ENCODE results near the gene ARHGEF2. TPM values are rescaled to one million over a fixed set of nuclear protein-coding genes. Genes with fewer than 3 reads are reported as not detected.

ARHGEF2 gene
- total RNA-seq, 2 experiments from 2014 or later: 135 to 148 TPM

DNA sequence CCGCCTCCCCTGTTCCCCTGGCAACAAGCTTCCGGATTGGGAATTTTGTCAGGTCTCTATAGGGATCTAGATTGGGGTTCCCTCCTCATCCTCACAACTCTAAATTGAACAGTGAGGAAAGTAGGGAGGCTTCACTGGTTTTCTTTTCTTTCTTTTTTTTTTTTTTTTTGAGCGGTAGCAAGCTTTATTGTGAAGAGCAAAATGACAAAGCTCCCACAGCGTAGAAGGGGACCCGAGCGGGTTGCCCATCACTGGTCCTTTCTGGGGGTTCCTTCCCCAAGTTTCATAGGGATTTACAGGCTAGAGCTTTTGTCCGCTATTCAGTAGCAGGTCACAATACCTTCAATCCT, 10.3 kb downstream of the ARHGEF2 start:
- H3K4me3 Mint-ChIP-seq: peak overlapping the region; percentile 60
- no peaks in the 10 kb centered on the region for H3K27me3 Mint-ChIP-seq
- H3K36me3 Mint-ChIP-seq: peaks cover 52% of the 10 kb centered on the region
- H3K4me1 Mint-ChIP-seq: peaks cover 68% of the 10 kb centered on the region
- no peaks in the 10 kb centered on the region for H3K9me3 Mint-ChIP-seq
- DNase-seq: no peak
- peak overlapping the region; percentile 85 for H3K27ac Mint-ChIP-seq

DNA sequence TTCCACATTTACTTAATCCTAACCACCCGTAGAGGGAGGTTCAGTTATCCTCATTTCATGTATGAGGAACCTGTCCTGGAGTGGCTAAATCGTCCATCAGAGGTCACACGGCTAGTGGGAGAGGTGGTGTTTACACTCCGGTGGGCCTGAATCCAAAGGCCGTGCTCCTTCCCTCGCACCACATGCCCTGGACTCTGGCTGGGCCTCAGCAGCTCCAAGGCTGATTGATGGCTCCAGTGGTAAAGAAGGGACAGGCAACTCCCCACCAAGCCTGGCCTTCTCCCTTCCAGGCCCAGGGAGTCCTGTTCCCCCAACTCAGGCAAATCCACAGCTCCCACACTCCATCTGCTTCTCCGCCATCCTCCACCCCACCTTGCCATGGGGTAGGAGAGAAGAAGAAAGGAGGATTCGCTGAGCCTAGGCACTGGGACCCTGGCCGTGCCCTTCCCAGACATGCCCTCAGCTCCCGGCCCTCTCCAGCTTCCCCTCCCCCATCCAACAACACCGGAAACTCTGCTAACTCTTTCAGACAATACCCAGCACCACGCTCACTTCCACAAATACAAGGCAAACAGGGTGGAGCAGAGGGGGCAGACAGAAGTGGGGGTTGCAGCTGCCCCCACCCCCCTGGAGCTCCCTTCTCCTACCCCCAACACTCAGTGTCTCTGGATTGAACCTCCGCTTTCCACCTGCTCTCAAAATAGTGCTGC, 10.9 kb downstream of the ARHGEF2 start:
- Mint-ChIP-seq H3K27me3 (no peaks in the 10 kb centered on the region), H3K27ac (peak overlapping the region; percentile 85), H3K4me3 (peak overlapping the region; percentile 60), H3K36me3 (peaks cover 52% of the 10 kb centered on the region), H3K9me3 (no peaks in the 10 kb centered on the region), H3K4me1 (peaks cover 65% of the 10 kb centered on the region)
- DNase-seq: no peak

- peak overlapping the region; percentile 85 for H3K27ac Mint-ChIP-seq
- H3K36me3 Mint-ChIP-seq: peaks cover 53% of the 10 kb centered on the region
- no peaks in the 10 kb centered on the region for H3K9me3 Mint-ChIP-seq
- peaks cover 59% of the 10 kb centered on the region for H3K4me1 Mint-ChIP-seq
- DNase-seq: no peak
- no peaks in the 10 kb centered on the region for H3K27me3 Mint-ChIP-seq
- H3K4me3 Mint-ChIP-seq: no peak overlapping the region
Measured at GRCh38 chr1:155966750-155967149, 11.6 kb downstream of the ARHGEF2 start.

GRCh38 chr1:155966135-155966534, 12.2 kb downstream of the ARHGEF2 start:
- H3K36me3 Mint-ChIP-seq: peaks cover 55% of the 10 kb centered on the region
- no peak for DNase-seq
- H3K9me3 Mint-ChIP-seq: no peaks in the 10 kb centered on the region
- no peaks in the 10 kb centered on the region for H3K27me3 Mint-ChIP-seq
- H3K4me3 Mint-ChIP-seq: no peak overlapping the region
- H3K4me1 Mint-ChIP-seq: peaks cover 58% of the 10 kb centered on the region
- peak overlapping the region; percentile 85 for H3K27ac Mint-ChIP-seq

GRCh38 chr1:155964193-155964592, 14.2 kb downstream of the ARHGEF2 start:
- H3K9me3 Mint-ChIP-seq: no peaks in the 10 kb centered on the region
- peaks cover 39% of the 10 kb centered on the region for H3K4me1 Mint-ChIP-seq
- no peak for DNase-seq
- no peak overlapping the region for H3K4me3 Mint-ChIP-seq
- no peaks in the 10 kb centered on the region for H3K27me3 Mint-ChIP-seq
- H3K27ac Mint-ChIP-seq: peak overlapping the region; percentile 25
- peaks cover 49% of the 10 kb centered on the region for H3K36me3 Mint-ChIP-seq

DNA sequence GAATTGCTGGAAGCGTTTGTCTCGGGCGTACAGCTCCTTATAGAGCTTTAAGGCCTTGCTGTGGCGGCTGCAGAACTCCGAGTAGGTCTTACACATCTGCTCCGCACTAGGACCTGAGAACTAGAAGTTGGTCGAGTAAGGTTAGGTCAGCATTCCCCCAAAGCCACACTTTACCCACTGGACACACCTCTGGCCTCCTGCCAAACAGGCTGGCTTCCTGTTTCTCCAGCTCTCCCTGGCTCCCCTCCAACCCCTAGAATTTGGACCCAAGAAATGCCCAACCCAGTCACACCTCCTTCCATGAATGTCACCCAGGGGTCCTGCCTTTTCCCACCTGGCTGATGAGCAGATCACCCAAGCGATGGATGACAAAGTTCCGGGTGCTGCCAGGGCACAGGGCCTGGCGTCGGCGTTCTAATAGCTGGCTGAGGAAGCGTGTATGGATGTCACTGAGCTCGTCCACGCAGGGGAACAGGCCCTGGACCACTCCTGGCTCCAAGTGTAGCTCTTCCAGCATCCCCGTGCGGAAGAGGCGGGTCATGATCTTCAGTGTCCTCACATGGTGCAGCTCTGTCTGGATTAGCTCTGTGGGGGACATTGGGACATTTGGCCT, 15.6 kb downstream of the ARHGEF2 start:
- peaks cover 43% of the 10 kb centered on the region for H3K36me3 Mint-ChIP-seq
- H3K4me3 Mint-ChIP-seq: no peak overlapping the region
- H3K27ac Mint-ChIP-seq: no peak overlapping the region

GRCh38 chr1:155961937-155962336, 16.4 kb downstream of the ARHGEF2 start:
- Mint-ChIP-seq H3K27me3 (no peaks in the 10 kb centered on the region), H3K9me3 (no peaks in the 10 kb centered on the region), H3K4me1 (peaks cover 22% of the 10 kb centered on the region), H3K36me3 (peaks cover 42% of the 10 kb centered on the region), H3K27ac (peak overlapping the region; percentile 34), H3K4me3 (no peak overlapping the region)
- DNase-seq: no peak

More for the DNA sequence above, 15.6 kb downstream of the ARHGEF2 start:
- no peaks in the 10 kb centered on the region for H3K27me3 Mint-ChIP-seq
- DNase-seq: no peak
- H3K4me1 Mint-ChIP-seq: peaks cover 27% of the 10 kb centered on the region
- H3K9me3 Mint-ChIP-seq: no peaks in the 10 kb centered on the region

DNA sequence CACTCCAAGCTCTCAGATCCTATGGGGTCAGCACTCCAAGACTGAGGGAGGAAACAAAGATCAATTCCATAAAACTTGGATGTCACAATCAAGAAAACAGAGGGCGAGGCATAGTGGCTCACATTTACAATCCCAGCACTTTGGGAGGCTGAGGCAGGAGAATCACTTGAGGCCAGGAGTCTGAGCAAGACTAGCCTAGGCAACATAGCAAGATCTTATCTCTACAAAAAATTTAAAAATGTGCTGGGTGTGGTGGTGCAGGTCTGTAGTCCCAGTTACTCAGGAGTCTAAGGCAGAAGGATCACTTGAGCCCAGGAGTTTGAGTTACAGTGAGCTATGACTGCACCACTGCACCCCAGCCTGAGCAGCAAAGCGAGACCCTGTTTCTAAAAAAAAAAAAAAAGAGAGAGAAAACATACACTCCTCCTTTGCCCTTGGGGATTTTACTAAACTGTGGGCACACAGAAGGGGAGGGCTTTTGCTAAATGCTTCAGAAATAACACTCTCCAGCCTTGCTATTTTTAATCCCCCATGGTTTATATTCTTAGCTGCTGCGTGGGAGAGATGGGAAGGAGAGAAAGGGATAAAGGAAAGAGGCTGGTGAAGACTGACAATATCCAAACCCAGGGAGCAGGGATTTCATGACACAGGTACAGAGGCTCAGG, 18.1 kb downstream of the ARHGEF2 start:
- Mint-ChIP-seq H3K36me3 (peaks cover 35% of the 10 kb centered on the region), H3K4me1 (peaks cover 15% of the 10 kb centered on the region), H3K27ac (peak overlapping the region; percentile 47), H3K9me3 (no peaks in the 10 kb centered on the region), H3K4me3 (no peak overlapping the region), H3K27me3 (no peaks in the 10 kb centered on the region)
- DNase-seq: no peak

- no peaks in the 10 kb centered on the region for H3K9me3 Mint-ChIP-seq
- H3K27me3 Mint-ChIP-seq: no peaks in the 10 kb centered on the region
- H3K4me3 Mint-ChIP-seq: no peak overlapping the region
- peak overlapping the region; percentile 10 for H3K27ac Mint-ChIP-seq
- H3K4me1 Mint-ChIP-seq: peaks cover 12% of the 10 kb centered on the region
- no peak for DNase-seq
- H3K36me3 Mint-ChIP-seq: peaks cover 41% of the 10 kb centered on the region
Measured at GRCh38 chr1:155957411-155957915, 20.9 kb downstream of the ARHGEF2 start.

DNA sequence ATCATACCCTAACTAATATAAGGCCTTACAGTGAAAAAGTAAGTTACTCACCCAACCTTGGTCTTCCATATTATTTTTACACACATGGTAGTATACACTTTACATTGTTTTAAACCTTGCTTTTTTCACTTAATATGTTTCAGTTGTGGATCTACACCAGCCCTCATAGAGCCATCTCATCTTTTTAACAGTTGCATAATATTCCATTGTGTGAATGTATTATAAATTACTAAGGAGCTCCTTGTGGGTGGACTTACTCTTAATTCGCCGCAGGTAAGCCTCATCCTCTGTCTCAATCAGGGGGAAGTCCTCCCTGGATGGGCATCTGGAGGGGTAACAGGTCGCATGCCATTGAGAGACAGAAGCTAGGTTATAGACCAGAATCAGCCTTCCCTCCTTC, 23.7 kb downstream of the ARHGEF2 start:
- Mint-ChIP-seq H3K27me3 (no peaks in the 10 kb centered on the region), H3K4me1 (peaks cover 10% of the 10 kb centered on the region), H3K36me3 (peaks cover 37% of the 10 kb centered on the region), H3K9me3 (no peaks in the 10 kb centered on the region), H3K4me3 (no peak overlapping the region), H3K27ac (no peak overlapping the region)
- DNase-seq: no peak

- H3K9me3 Mint-ChIP-seq: no peaks in the 10 kb centered on the region
- peak overlapping the region; percentile 54 for H3K27ac Mint-ChIP-seq
- DNase-seq: no peak
- H3K4me1 Mint-ChIP-seq: peaks cover 11% of the 10 kb centered on the region
- peaks cover 43% of the 10 kb centered on the region for H3K36me3 Mint-ChIP-seq
- no peaks in the 10 kb centered on the region for H3K27me3 Mint-ChIP-seq
- H3K4me3 Mint-ChIP-seq: no peak overlapping the region
Measured at GRCh38 chr1:155952505-155952890, 25.8 kb downstream of the ARHGEF2 start.

- H3K4me1 Mint-ChIP-seq: peaks cover 13% of the 10 kb centered on the region
- no peak overlapping the region for H3K4me3 Mint-ChIP-seq
- no peaks in the 10 kb centered on the region for H3K9me3 Mint-ChIP-seq
- no peak for DNase-seq
- peaks cover 46% of the 10 kb centered on the region for H3K36me3 Mint-ChIP-seq
- peak overlapping the region; percentile 54 for H3K27ac Mint-ChIP-seq
- no peaks in the 10 kb centered on the region for H3K27me3 Mint-ChIP-seq
Measured at GRCh38 chr1:155951753-155952504, 26.4 kb downstream of the ARHGEF2 start.

- H3K27ac Mint-ChIP-seq: no peak overlapping the region
- H3K4me1 Mint-ChIP-seq: peaks cover 24% of the 10 kb centered on the region
- DNase-seq: no peak
- no peaks in the 10 kb centered on the region for H3K27me3 Mint-ChIP-seq
- no peaks in the 10 kb centered on the region for H3K9me3 Mint-ChIP-seq
- H3K4me3 Mint-ChIP-seq: no peak overlapping the region
- peaks cover 57% of the 10 kb centered on the region for H3K36me3 Mint-ChIP-seq
Measured at GRCh38 chr1:155950829-155951228, 27.5 kb downstream of the ARHGEF2 start.

DNA sequence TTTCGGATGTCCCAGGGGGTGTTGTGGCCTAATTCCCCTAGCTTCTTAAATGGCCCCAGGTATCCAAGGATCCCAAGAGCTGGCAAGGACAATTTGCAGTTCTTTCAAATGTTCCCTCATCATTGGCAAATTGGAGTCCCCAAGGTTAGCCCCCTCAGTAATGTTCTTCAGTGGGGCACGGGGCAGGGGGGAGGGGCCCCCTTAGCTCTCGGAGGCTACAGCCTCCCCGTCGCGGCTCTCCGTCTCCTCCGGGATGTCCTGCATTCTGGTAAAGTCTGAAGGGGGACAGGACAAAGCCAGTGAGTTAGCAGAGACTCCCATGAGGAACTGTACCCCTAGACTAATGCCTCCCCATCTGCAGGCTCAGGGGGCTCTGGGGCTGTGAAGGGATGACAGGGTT, 30.6 kb downstream of the ARHGEF2 start:
- Mint-ChIP-seq H3K9me3 (no peaks in the 10 kb centered on the region), H3K36me3 (peaks cover 46% of the 10 kb centered on the region), H3K27ac (peak overlapping the region; percentile 85), H3K4me3 (no peak overlapping the region), H3K4me1 (peaks cover 45% of the 10 kb centered on the region), H3K27me3 (no peaks in the 10 kb centered on the region)
- DNase-seq: no peak

DNA sequence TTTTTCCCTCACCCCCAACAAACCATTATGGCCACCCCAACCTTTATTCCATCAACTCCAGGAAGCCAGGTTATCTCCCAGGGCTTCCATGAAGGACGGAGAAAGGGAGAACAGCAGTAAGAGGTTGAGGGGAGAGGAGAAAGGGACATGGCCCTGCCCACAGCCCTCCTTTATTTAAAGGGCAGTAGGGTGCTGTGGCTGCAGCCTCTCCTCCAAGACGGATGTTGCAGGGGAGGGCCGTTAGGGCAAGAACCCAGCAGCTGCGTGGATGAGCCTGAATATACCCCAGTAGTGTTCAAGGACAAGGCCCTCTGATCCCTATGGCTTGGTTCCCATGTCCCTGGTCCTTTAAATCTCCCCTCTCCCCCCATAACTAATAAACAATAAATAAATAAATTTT, 31.1 kb downstream of the ARHGEF2 start:
- Mint-ChIP-seq H3K27ac (peak overlapping the region; percentile 85), H3K27me3 (no peaks in the 10 kb centered on the region), H3K4me1 (peaks cover 46% of the 10 kb centered on the region), H3K4me3 (peak overlapping the region; percentile 69), H3K36me3 (peaks cover 43% of the 10 kb centered on the region), H3K9me3 (no peaks in the 10 kb centered on the region)
- DNase-seq: no peak
